Epithelial cell of prostate (primary cell): Measurements from ENCODE around the gene AGBL5.

ENCODE experiments used
- DNase-seq: peaks from one replicate; pipeline ENCODE4 v3.0.0-alpha.2; 2011; ENCODE audit warnings: low read depth, low spot score
- H3K27ac ChIP-seq: fragments of 450-650 bp; 2 replicates; pipeline ENCODE4 v1.5.1; 2017; ENCODE audit warnings: mild to moderate bottlenecking

Gene AGBL5

GRCh38 chr2:27049422-27050280, 1.8 kb upstream of the AGBL5 start:
- H3K27ac ChIP-seq: peak overlapping the region; percentile 76
- no peak for DNase-seq

DNA sequence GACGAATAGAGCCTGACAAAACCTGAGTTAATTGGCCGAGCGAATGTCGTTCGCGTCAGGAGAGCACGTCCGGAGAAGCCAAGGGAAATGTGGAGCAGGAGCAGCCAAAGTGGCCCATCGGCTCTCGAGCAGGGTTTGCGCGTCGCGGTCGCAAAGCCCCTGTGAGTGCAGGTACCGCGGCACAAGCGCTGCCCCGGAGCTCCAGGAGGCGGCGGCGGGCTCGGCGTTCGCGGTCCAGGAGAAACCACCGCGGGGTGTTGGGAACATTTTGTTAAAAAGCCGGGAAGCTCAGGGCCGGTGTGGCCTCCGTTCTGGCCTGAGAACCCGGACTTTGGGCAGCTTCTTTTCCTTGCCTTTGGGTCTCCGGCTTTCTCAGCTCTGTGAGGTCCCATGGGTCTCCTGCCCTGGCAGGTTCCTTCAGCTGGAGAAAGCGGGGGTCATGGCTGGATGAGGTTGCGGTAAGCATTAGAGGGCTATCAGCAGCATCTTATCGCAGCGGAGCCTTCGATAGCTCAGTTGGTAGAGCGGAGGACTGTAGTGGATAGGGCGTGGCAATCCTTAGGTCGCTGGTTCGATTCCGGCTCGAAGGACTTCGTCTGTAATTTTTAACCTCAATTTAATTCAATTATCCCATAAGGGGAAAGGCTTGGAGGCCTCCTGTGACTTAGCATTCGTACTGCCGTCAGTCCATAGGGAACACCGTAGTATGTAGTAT, 1.0 kb upstream of the AGBL5 start:
- peak overlapping the region; percentile 76 for H3K27ac ChIP-seq
- DNase-seq: peak; percentile 81

GRCh38 chr2:27051902-27052645, 606 bp downstream of the AGBL5 start:
- DNase-seq: no peak
- peak overlapping the region; percentile 76 for H3K27ac ChIP-seq

DNA sequence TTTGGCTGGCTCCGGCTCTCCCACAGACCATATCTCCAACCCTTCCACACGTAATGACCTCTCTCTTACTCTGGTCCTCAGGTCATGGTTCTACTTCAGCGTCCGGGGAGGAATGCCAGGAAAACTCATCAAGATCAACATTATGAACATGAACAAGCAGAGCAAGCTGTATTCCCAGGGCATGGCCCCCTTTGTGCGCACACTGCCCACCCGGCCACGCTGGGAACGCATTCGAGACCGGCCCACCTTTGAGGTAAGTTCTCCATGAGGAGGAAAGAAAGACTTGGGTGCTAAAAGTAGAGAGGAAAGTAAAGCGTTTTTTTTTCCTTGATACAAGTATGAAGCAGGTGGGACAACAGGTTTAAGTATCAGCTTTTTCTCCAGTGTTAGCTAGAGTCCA, 1.9 kb downstream of the AGBL5 start:
- DNase-seq: no peak
- H3K27ac ChIP-seq: no peak overlapping the region

- no peak for DNase-seq
- H3K27ac ChIP-seq: no peak overlapping the region
Measured at GRCh38 chr2:27053776-27054175, 2.3 kb downstream of the AGBL5 start.

GRCh38 chr2:27054721-27055120, 3.3 kb downstream of the AGBL5 start:
- DNase-seq: no peak
- H3K27ac ChIP-seq: no peak overlapping the region

- H3K27ac ChIP-seq: no peak overlapping the region
- DNase-seq: no peak
Measured at GRCh38 chr2:27057184-27057583, 5.7 kb downstream of the AGBL5 start.

- DNase-seq: no peak
- no peak overlapping the region for H3K27ac ChIP-seq
Measured at GRCh38 chr2:27058210-27058609, 6.7 kb downstream of the AGBL5 start.

GRCh38 chr2:27059141-27059820, 7.8 kb downstream of the AGBL5 start:
- DNase-seq: no peak
- no peak overlapping the region for H3K27ac ChIP-seq

GRCh38 chr2:27060323-27060722, 8.9 kb downstream of the AGBL5 start:
- no peak for DNase-seq

GRCh38 chr2:27065128-27065527, 13.7 kb downstream of the AGBL5 start:
- DNase-seq: no peak
- no peak overlapping the region for H3K27ac ChIP-seq

More at GRCh38 chr2:27060323-27060722, 8.9 kb downstream of the AGBL5 start:
- no peak overlapping the region for H3K27ac ChIP-seq

DNA sequence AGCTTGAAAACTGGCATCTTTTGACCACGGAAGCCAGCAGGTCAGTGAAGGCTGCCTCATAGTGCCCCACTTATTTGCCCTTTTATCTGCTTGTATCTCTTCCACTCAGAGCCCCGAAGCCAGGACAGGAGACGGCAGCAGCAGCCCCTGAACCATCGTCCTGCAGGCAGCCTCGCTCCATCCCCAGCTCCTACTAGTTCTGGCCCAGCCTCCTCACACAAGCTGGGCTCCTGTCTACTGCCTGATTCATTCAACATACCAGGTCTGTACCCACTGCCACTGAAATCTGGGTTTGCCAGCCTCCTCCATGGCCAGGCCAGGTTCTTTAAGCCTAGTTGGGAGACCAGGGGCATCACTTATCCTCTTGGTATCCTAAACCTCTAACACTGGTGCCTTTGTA, 15.9 kb downstream of the AGBL5 start:
- no peak overlapping the region for H3K27ac ChIP-seq
- DNase-seq: no peak

DNA sequence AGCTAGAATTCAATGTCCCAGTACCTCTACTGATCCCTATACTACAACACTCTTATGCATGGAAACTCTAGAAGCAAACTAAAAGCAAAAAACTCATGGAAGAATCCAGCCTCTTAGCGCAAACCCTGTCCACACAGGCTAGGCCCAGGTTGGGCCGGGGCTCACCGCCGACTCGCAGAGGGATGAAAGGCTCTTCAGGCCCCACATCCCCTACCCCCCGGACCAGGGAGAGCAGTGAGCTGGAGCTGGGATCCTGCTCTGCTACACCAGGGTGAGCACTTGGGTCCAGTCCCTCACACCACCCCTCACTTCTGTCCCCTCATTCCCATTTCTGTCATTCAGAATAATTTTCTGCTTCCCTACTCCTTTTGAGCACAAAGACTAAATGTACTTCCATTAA, 18.0 kb downstream of the AGBL5 start:
- H3K27ac ChIP-seq: no peak overlapping the region

DNA sequence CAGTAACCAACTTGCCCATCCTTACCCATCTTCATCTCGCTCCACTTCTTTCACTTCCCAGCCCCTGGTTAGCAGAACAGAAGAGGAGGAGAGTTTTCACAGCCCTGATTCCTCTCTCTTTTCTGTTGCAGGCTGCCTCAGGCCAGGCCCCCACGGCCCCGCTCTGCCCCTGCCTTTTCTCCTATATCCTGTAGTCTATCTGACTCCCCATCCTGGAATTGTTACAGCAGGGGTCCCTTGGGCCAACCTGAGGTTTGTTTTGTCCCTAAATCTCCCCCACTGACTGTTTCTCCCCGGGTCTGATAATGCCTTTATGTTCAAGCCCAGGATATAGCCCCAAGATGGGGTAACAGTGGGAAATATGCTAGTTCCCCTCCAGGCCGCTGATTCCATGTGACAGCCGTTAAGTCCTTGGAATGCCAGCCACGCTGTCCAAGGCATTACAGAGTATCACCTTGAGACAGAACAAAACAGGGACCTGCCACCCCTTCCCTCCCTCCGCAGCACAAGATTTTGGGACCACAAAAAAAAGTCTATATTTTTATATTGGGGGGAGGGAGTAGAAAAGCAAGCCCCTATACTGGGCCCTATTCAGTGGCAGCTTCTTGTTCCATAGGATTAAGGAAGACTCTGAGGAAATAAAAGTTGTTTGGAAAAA, 18.6 kb downstream of the AGBL5 start:
- DNase-seq: no peak
- H3K27ac ChIP-seq: no peak overlapping the region

More for the DNA sequence above, 18.0 kb downstream of the AGBL5 start:
- no peak for DNase-seq

- DNase-seq: no peak
Measured at GRCh38 chr2:27070653-27071276, 19.3 kb downstream of the AGBL5 start.

DNA sequence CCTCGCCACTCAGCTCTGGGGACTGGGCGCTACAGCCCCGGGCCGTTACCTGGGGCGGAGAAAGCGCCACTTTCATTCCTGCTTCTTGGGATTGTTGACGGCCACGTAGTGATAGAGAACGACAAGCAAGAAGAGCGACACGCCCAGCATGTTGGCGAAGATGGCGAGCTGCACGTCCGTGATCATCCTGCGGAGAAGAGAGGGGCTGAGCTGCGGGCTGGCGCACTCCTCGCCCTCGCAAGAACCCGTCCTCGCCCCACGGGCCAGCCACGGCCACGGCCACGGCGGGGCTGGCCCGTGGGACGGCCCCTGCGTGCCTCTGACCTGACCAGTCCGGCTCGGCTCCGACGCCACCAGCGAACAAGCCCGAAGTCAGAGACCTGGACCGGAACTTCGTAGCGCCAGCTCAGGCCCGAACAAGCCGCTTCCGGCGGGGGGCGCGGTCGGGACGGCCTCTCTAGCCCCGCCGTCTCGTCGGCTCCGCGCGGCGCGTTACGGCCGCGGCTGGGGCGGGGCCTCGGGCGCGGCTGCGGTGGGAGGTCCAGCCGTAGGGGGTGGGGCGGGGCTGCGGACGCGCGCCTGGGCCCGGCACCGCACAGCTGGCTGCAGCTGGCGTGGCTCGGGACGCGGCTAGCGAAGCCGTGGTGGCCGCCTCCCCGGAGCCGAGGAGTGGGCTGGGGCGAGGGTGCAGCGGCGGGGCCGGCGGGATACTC, 20.0 kb downstream of the AGBL5 start, which contains the start of gene OST4:
OST4 (minus strand) TSS at position 378 of the 713 bp plus-strand sequence.
- peak within 1 kb of the TSS; percentile 54 for H3K27ac ChIP-seq
- DNase-seq: peak; percentile 37

More at GRCh38 chr2:27070653-27071276, 19.3 kb downstream of the AGBL5 start:
- peak overlapping the region; percentile 54 for H3K27ac ChIP-seq

- peak overlapping the region; percentile 54 for H3K27ac ChIP-seq
- no peak for DNase-seq
Measured at GRCh38 chr2:27071990-27072830, 20.7 kb downstream of the AGBL5 start.

DNA sequence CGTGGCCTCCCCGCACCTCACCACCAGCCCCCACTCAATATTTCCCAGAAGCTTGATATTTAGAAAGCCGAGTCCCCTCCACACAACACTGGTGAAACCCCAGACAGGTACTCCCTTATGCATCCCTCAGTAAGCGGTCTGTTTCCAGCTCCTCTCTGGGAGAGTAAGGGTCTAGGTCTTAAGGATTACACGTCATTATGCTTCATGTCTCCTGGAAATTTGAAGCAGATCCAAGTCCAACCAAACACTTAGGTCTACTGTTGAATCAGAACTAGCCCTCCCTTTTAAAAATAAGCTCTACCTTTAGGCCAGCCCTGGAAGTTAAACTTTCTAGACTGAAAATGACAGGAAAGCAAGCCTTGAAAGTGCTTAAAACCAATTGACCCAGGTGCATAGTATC, 21.5 kb downstream of the AGBL5 start:
- DNase-seq: no peak
- H3K27ac ChIP-seq: no peak overlapping the region
